ENCODE results near the gene NEB. TPM values are rescaled to one million over a fixed set of nuclear protein-coding genes. Genes with fewer than 3 reads are reported as not detected.

Gene NEB, protein sequence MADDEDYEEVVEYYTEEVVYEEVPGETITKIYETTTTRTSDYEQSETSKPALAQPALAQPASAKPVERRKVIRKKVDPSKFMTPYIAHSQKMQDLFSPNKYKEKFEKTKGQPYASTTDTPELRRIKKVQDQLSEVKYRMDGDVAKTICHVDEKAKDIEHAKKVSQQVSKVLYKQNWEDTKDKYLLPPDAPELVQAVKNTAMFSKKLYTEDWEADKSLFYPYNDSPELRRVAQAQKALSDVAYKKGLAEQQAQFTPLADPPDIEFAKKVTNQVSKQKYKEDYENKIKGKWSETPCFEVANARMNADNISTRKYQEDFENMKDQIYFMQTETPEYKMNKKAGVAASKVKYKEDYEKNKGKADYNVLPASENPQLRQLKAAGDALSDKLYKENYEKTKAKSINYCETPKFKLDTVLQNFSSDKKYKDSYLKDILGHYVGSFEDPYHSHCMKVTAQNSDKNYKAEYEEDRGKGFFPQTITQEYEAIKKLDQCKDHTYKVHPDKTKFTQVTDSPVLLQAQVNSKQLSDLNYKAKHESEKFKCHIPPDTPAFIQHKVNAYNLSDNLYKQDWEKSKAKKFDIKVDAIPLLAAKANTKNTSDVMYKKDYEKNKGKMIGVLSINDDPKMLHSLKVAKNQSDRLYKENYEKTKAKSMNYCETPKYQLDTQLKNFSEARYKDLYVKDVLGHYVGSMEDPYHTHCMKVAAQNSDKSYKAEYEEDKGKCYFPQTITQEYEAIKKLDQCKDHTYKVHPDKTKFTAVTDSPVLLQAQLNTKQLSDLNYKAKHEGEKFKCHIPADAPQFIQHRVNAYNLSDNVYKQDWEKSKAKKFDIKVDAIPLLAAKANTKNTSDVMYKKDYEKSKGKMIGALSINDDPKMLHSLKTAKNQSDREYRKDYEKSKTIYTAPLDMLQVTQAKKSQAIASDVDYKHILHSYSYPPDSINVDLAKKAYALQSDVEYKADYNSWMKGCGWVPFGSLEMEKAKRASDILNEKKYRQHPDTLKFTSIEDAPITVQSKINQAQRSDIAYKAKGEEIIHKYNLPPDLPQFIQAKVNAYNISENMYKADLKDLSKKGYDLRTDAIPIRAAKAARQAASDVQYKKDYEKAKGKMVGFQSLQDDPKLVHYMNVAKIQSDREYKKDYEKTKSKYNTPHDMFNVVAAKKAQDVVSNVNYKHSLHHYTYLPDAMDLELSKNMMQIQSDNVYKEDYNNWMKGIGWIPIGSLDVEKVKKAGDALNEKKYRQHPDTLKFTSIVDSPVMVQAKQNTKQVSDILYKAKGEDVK (N-terminal part only)
- total RNA-seq (ENCODE audit: low replicate concordance), result 0.27 and 0.41 TPM in 2 replicates

DNA sequence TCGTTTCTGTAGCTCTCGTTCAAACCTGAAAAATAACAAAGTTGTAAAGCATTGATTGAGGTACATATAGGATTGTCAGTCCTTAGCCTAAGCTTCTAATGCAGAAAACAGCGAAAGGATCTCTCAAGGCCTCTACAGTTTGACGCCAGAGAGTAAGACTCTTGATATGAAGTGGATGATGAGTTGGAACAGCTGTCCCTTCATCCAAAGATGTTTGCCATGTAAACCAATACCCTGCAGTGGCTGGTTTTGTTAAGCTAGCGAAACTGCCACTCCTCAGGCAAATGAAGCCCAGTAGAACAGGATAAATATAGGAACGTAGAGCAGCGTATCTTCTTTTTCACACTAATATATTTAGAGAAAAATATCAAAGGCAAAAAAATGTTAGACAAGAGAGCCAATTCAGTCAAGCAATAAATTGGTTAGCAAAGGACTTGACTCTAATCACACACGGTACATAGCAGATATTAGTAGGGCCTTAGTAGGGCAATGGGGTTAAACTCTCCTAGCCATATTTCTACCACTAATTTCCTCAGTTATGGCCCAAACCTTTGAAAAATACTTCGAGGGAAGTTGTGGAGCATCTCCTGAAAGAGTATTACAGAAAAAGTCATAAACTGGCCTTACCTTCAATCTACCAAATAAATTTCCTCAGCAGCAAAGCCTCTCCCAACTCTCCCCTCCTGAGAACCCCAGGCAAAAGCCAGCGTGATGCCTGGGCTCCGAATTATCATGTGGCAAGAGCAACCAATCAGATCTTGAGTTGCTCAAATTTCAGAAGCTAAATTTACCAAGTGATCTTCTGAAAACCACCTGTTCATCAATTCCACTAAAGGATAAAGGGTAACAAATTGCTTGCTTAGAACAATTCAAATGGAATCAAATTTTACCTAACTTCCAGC, at the start of gene NEB:
Gene NEB, minus strand, starts transcription at position 706 of the 902 bp plus-strand sequence. CDS start 1,320 bp downstream, outside the sequence.
- H3K4me3 ChIP-seq (ENCODE audit: low read depth, low read length), result no peak within 1 kb of the TSS
- no peak for DNase-seq (ENCODE audit: low read depth)
- TF ChIP-seq, protein P1, sequence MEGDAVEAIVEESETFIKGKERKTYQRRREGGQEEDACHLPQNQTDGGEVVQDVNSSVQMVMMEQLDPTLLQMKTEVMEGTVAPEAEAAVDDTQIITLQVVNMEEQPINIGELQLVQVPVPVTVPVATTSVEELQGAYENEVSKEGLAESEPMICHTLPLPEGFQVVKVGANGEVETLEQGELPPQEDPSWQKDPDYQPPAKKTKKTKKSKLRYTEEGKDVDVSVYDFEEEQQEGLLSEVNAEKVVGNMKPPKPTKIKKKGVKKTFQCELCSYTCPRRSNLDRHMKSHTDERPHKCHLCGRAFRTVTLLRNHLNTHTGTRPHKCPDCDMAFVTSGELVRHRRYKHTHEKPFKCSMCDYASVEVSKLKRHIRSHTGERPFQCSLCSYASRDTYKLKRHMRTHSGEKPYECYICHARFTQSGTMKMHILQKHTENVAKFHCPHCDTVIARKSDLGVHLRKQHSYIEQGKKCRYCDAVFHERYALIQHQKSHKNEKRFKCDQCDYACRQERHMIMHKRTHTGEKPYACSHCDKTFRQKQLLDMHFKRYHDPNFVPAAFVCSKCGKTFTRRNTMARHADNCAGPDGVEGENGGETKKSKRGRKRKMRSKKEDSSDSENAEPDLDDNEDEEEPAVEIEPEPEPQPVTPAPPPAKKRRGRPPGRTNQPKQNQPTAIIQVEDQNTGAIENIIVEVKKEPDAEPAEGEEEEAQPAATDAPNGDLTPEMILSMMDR (IDR thresholded peaks at IDR 0.05; ENCODE audit: insufficient read depth, low read length), result no peak

DNA sequence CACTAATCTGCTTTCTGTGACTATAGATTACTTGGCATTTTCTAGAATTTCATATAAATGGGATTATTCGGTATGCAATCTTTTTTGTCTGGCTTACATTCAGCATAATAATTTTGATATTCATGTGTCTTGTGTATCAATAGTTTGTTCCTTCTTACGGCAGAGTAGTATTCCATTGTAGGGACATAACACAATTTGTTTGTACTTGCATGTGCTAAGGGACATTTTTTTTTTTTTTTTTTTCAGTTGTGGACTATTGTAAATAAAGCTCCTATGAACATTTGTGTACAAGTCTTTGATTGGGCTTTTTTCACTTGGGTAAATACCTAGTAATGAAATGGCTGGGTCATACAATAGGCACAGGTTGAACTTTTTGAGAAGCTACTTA, 48.9 kb upstream of the NEB start:
- DNase-seq (ENCODE audit: low read depth), result no peak
- no peak overlapping the region for H3K4me3 ChIP-seq (ENCODE audit: low read depth, low read length)
- TF ChIP-seq, protein P1 (IDR thresholded peaks at IDR 0.05; ENCODE audit: insufficient read depth, low read length), result no peak

DNA sequence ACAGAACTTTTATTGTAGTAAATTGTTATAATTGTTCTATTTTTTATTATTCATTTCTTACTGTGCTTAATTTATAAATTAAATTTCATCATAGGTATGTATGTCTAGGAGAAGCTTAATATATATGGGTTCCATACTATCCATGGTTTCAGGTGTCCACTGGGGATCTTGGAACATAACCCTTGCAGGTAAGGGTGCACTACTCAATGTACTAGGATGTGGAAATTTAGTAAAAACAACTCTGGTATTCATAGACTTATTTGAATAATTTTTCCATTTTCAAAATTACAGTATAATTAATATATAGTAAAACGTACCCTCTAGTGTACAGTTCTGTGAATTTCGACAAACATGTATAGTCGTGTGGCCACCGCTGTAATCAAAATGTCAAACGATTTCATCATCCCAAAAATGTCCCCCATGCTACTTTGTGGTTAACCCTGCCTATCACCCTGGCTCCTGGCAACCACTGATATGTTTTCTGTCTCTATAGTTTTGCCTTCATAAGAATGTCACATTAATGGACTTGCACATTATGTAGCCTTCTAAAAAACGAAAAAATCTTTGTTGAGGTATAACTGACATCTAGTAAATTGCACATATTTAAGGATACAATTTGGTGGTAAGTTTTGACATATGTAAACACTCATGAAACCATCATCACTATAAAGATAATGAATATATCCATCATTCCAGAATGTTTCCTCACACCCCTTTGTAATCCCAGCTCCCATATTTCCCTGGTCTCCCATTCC, 48.3 kb upstream of the NEB start:
- H3K4me3 ChIP-seq (ENCODE audit: low read depth, low read length), result no peak overlapping the region
- DNase-seq (ENCODE audit: low read depth), result no peak
- TF ChIP-seq, protein P1 (IDR thresholded peaks at IDR 0.05; ENCODE audit: insufficient read depth, low read length), result no peak

DNA sequence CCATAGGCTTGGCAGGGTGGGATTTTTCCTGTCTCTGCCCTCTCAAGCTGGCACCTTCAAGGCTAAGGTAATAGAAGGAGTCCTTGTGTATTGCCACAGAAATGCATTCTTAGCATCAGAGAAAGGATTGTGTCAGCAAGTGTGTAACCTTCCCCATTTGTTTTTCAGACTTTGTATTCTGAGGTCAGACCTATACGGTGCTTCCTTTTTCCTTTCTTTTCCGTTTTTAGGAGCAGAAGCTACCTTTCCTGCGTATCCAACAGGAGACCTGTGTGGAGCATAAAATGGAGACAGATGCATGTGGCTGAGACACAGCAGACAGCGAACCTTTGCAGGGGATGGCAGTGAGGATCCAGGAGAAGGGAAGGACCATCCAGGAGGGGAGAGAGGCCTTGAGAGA, 47.4 kb upstream of the NEB start:
- no peak overlapping the region for H3K4me3 ChIP-seq (ENCODE audit: low read depth, low read length)
- TF ChIP-seq, protein P1 (IDR thresholded peaks at IDR 0.05; ENCODE audit: insufficient read depth, low read length), result no peak

DNA sequence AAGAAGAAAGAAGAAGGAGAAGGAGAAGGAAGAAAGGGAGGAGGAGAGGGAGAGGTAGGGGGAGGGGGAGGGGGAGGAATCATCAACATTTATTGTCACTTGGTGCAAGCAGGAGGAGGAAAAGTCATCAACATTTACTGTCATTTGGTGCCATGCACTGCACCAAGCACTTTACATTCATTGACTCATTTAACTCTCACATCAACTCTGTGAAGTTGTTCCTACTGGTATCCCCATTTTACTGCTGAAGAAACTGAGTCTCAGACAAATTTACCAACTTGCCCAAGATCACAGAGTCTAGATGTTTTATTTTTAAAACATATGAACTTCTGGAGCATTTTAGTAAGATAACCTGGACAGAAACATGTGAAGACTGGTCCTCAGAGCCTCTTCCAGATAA, 46.7 kb upstream of the NEB start:
- TF ChIP-seq, protein P1 (IDR thresholded peaks at IDR 0.05; ENCODE audit: insufficient read depth, low read length), result no peak
- no peak for DNase-seq (ENCODE audit: low read depth)

More for the DNA sequence above, 47.4 kb upstream of the NEB start:
- no peak for DNase-seq (ENCODE audit: low read depth)

More for the DNA sequence above, 46.7 kb upstream of the NEB start:
- H3K4me3 ChIP-seq (ENCODE audit: low read depth, low read length), result no peak overlapping the region
